Measurements from ENCODE around the gene ANKRD34B.

Gene ANKRD34B

DNA sequence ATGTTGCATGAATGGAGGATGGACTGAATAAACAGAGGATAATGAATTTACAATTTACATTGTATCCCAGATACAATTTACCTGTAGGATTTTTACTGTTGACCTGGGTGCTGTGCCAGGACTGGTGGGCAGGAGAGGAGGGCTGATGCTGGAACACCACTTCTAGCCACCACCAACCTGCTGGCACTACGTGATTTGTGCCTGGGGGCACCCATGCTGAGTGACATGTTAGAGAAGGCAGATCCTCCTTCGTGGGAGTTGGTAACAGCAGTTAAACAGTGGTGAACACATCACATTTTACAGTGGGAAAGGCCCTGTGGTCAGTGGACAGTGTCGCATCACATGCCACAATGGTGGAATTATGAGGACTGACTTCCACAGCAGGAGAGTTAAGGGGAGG, 3.0 kb upstream of the ANKRD34B start:
- DNase-seq (ENCODE audit: low spot score) (no peak), FAIRE-seq (no peak)

DNA sequence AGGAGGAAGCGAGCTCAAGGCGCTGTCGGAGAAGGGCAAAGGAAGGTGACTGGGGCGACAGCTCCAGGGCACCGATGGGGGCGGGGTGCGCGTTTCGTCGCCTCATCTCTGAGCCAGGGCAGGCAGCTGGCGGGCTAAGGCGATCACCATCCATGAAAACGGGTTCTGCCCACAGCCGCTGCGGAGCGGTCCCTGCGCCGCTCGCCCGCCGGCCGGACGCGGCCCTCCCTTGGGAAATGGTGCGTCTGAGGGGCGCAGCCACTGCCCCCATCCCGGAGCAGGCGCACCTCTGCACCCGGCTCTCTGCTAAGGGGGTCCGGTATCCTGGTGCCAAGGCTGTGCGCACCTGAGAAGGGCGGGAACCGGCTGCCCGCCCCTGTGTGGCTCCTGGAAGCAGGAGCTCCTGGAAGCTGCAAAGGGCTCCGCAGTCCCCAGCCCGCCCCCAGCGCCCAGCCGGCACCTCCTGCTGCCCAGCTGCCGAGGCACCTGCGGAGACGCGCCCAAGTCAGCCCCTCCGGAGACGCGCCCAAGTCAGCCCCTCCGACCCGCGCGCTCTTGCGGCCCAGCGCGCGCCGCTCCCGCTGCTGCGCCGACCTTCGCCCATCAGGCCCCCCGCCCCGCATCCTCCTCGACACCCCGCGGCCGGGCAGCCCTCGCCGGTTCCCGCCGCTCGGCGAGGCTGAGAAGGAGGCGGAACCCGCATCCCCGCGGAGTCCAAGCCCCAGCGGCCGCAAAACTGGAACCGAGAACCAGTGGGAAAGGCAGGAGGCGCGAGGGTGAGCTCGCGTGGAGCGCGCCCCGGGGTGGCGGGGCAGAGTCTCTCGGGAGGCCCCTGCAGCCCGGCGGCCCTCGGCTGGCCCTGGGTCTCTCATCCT, 757 bp downstream of the ANKRD34B start:
- no peak for DNase-seq (ENCODE audit: low spot score)
- FAIRE-seq: no peak

DNA sequence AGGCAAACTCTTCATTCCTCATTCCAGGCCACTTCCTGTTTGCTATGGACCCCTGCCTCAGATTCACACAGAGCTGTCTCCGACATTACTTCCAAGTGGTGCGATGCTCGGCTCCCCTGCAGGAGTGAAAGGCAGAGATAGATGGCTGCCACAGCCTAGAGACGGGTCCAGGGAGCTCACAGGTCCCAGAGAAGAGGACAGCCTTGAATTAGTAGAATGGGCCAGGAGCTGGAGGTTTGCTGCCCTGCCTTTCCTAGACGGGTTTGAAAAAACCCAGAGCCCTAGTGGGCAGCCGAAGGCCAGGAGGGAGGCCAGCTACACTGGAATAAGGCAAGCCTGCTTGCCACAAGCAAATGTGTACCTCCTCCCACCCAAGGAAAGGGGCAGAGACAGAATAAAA, 1.8 kb downstream of the ANKRD34B start:
- FAIRE-seq: no peak
- no peak for DNase-seq (ENCODE audit: low spot score)

DNA sequence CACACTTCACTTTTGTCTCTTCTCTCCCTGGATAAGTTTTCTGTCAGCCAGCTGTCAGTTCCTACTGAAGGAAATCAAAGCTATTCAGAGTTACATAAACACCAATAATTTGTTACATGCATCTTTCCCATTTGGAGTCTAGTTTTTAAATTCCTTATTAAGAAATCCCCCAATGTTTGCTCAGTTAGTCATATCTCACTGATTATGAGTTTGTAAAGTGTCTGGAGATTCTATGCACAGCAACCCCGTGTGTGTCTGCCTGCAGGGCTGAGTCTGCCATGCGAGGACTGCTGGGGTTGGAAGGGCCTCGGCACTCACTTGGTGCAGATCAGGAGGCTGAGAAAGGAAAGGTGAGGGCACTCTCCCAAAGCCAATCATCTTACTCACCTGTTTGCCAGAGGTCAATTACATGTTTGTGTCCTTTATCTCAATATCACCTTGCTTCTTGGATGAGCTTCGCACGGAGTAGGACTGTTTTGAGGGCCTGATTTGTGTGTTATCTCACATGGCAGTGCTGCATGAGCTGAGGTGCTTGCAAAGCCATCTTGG, 3.3 kb downstream of the ANKRD34B start:
- FAIRE-seq (no peak), DNase-seq (ENCODE audit: low spot score) (no peak)

DNA sequence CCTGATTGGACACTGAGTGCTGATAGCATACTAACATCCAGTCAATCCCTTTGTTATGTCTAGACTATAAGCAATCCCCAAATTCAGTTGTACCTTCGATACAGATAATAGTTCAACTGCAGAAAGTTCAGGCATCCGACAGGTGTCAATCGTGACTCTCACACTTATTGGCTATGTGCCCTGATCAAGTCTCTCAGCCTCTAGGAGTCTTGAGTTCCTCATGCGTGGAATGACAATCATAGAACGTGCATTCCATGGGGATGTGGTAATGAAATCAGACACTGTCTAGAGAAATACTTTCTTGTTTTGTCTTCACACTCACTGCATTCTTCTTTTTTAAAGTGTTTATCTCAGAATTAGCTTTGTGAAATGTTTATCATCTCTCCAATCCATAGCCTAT, 4.8 kb downstream of the ANKRD34B start:
- DNase-seq (ENCODE audit: low spot score) (peak; percentile 52), FAIRE-seq (no peak)

DNA sequence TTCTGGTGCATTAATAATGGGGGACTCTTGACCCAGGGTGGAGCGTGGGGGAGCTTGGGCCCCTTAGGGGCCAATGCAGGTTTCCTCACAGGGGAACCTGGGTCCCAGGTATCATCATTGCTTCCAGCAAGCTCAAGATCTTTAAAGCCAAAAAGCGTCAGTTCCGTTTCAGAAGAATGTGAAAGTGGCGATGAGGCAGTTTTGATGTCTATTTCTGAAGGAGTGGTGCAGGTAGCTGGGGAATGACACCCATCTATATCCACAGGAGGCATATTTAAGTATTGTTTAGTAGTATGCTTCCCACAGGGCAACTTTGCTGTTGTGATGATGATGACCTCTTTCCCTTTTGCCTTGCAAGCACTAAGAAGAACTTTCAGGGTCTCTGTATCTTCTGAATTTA, 10.8 kb downstream of the ANKRD34B start:
- DNase-seq (ENCODE audit: low spot score): no peak
- FAIRE-seq: no peak

DNA sequence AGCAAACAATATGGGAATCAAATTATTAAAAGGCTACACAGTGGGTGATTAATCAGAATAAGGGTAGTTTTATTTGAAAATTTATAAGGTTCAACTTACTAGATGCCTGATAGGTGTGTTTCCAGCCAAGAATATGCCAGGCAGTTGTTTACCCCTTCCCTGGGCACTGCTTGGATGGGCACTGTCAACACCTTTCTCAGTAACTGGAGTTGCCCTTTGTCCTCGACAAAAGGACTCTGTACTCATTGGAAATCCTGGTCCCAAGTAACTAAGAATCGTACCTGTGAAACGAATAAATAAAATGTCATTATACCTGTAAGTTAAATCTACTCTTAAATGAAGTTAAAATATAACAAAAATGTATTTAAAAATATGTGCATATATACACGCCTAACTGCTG, 15.0 kb downstream of the ANKRD34B start:
- DNase-seq (ENCODE audit: low spot score) (no peak), FAIRE-seq (no peak)

DNA sequence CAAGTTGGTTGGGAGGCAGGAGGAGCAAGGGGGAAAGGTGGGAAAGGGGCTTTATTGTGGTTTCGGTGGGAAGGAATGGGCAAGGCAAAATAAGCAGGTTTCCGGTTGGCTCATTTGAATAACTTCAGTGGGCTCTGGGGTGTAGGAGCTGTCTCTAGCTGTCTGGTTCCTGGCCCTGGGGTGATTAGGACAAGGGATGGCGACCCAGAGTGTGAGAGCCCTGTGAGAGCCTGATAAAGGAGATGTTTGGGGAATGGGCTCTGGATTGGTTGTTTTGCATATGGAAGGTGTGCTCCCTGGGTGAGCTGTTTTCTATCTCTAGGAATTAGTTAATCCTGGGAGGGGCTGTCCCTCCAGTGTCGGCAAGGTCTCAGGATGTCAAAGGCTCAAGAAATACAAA, 15.4 kb downstream of the ANKRD34B start:
- DNase-seq (ENCODE audit: low spot score) (no peak), FAIRE-seq (no peak)

DNA sequence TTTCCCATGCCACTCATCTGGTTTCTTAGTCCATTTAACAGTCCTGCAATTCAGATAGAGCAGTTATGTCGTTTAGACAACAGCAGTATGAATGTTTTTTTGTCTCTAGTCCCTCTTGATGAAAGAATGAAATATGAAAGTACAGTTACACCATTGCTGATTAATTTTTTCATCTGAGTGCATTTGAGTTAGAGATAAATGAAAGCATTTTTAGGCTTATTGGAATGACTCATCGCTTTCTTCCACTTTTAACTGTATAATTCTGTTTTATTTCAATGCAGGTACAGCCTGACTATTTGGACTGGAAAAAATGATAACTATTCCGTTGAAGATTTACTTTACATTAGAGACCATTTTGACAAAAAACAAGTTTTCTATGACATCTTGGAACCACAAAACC, 28.7 kb downstream of the ANKRD34B start:
- DNase-seq (ENCODE audit: low spot score) (no peak), FAIRE-seq (no peak)

DNA sequence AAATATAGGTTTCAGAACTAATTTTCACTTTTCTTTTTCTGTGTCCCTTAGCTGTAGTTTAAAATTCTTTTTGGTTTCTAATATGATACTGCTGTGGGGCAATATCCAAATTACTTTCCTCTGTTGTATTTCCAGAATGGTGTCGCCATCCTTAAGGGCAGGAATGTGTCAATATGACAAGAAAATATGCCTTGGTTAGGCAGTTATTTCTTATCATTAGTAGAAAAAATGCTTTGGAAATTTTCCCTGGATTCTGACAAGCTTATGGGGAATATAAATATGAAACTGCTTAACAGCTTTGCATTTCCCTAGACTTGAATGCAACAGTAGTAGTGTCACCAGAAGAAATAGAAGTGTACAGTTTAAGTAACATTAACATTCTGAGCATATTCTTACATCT, 29.4 kb downstream of the ANKRD34B start:
- FAIRE-seq: no peak

DNA sequence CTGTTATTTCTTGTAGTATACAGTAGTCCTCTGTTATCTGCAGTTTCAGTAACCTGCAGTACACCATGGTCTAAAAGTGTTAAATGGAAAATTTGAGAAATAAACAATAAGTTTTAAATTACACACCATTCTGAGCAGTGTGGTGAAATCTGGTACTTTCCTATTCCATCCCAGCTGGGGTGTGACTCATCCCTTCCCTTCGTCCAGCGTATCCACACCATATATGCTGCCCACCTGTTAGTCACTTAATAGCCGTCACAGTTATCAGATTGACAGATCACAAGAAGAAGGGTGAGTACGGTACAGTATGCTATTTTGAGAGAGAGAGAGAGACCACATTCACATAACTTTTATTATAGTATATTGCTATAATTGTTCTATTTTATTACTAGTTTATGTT, 53.3 kb downstream of the ANKRD34B start:
- peak; percentile 55 for DNase-seq (ENCODE audit: low spot score)
- no peak for FAIRE-seq

More for the DNA sequence above, 29.4 kb downstream of the ANKRD34B start:
- no peak for DNase-seq (ENCODE audit: low spot score)

DNA sequence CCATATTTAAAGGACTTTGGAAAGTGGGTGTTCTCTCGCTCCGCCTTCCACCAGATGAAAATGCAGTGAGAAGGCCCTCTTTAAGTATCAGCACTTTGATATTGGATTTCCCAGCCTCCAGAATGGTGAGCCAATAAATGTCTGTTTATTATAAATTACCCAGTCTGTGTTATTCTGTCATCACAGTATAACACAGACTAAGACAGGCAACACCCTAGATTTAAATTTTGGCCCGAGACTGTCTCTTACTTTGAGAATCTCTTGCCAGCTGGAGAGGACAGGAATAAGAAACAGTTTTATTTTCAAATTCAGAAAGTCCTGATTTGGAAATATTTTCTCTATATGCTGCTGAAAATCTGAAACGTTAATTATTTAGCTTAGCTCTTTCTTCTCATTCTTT, 60.7 kb downstream of the ANKRD34B start:
- FAIRE-seq: no peak
- DNase-seq (ENCODE audit: low spot score): no peak

DNA sequence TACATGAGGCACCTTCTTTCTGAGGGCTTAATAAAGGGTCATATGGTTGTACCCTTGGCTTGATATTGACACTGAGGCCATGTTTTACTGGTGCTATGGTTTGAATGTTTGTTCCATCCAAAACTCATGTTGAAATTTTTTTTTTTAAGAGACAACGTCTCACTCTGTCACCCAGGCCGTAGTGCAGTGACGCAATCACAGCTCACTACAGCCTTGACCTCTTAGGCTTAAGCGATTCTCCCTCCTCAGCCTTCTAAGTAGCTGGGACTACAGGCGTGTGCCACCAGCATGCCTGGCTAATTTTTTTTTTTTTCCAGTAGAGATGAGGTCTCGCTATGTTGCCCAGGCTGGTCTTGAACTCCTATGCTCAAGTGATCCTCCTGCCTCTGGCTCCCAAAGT, 61.2 kb downstream of the ANKRD34B start:
- FAIRE-seq (no peak), DNase-seq (ENCODE audit: low spot score) (no peak)

DNA sequence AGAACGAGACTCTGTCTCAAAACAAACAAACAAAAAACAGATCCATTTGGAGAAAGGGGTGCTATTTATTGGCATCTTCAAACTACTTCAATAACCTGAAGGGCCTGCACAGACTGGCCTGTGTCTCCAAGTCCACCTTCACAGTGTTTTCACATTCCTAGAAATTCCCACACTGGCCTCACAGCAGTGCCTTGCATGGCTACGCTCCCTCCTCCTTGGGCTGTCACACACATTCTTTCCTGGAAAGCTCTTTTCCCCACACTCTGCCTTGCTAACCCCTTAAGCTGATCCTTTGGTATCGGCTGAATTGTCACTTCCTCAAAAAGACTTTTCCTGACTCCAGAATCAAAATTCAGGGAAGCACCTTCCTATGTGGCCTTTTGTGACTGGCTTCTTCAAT, 62.4 kb downstream of the ANKRD34B start:
- FAIRE-seq (no peak), DNase-seq (ENCODE audit: low spot score) (no peak)

Measured in urothelium cell line (cell line).